ENCODE results near the gene C7. TPM values are rescaled to one million over a fixed set of nuclear protein-coding genes. Genes with fewer than 3 reads are reported as not detected.

C7 gene
- total and polyA plus RNA-seq, 4 donors, result 16.0 to 412 (median 177) TPM

- H3K4me1 ChIP-seq (ENCODE audit: control insufficient read depth in 1 of 2, insufficient read depth in 2 of 2, low read length in 2 of 2), result no peaks in the 10 kb centered on the region
- no peaks in the 10 kb centered on the region for H3K27me3 ChIP-seq (ENCODE audit: control insufficient read depth in 1 of 2, insufficient read depth in 2 of 2, low read length in 1 of 2)
- DNase-seq (no peak), ATAC-seq (ENCODE audit: low FRiP score) (no peak)
- no peaks in the 10 kb centered on the region for H3K36me3 ChIP-seq (ENCODE audit: control insufficient read depth in 1 of 2, insufficient read depth in 2 of 2, low read length in 1 of 2)
- WGBS, 2 donors, result 19 to 21% methylated on average over 3 of the region's 3 CpGs
- no peak overlapping the region for H3K27ac ChIP-seq (ENCODE audit: low read depth in 1 of 2, low read length in 2 of 2)
- no peak overlapping the region for H3K4me3 ChIP-seq (ENCODE audit: low read length in 2 of 2)
- no peaks in the 10 kb centered on the region for H3K9me3 ChIP-seq (ENCODE audit: control insufficient read depth, low read length)
- intact Hi-C loops (cut with DNase I), result no loop called here
These were observed 67.5 kb downstream of the C7 start for GRCh38 chr5:40976836-40977235.

GRCh38 chr5:40981420-40981819, 72.1 kb downstream of the C7 start:
- Histone ChIP-seq H3K4me3 (ENCODE audit: low read length in 2 of 2) (no peak overlapping the region), H3K36me3 (ENCODE audit: control insufficient read depth in 1 of 2, insufficient read depth in 2 of 2, low read length in 1 of 2) (no peaks in the 10 kb centered on the region), H3K4me1 (ENCODE audit: control insufficient read depth in 1 of 2, insufficient read depth in 2 of 2, low read length in 2 of 2) (no peaks in the 10 kb centered on the region), H3K27ac (ENCODE audit: low read depth in 1 of 2, low read length in 2 of 2) (no peak overlapping the region), H3K27me3 (ENCODE audit: control insufficient read depth in 1 of 2, insufficient read depth in 2 of 2, low read length in 1 of 2) (no peaks in the 10 kb centered on the region), H3K9me3 (ENCODE audit: control insufficient read depth, low read length) (peaks cover 2% of the 10 kb centered on the region)
- intact Hi-C loops (cut with DNase I), result no loop called here
- ATAC-seq (ENCODE audit: low FRiP score) (no peak), DNase-seq (no peak)
- WGBS, 2 donors, result 87 to 89% methylated on average over 9 of the region's 9 CpGs

- Histone ChIP-seq H3K4me1 (ENCODE audit: control insufficient read depth in 1 of 2, insufficient read depth in 2 of 2, low read length in 2 of 2) (no peaks in the 10 kb centered on the region), H3K36me3 (ENCODE audit: control insufficient read depth in 1 of 2, insufficient read depth in 2 of 2, low read length in 1 of 2) (no peaks in the 10 kb centered on the region), H3K9me3 (ENCODE audit: control insufficient read depth, low read length) (peaks cover 2% of the 10 kb centered on the region), H3K27ac (ENCODE audit: low read depth in 1 of 2, low read length in 2 of 2) (no peak overlapping the region), H3K4me3 (ENCODE audit: low read length in 2 of 2) (no peak overlapping the region), H3K27me3 (ENCODE audit: control insufficient read depth in 1 of 2, insufficient read depth in 2 of 2, low read length in 1 of 2) (no peaks in the 10 kb centered on the region)
- 84 to 89% methylated on average over 3 of the region's 3 CpGs for WGBS, 2 donors
- ATAC-seq (ENCODE audit: low FRiP score) (no peak), DNase-seq (no peak)
- intact Hi-C loops (cut with DNase I), result no loop called here
These were observed 74.5 kb downstream of the C7 start for GRCh38 chr5:40983781-40984180.

- ATAC-seq (ENCODE audit: low FRiP score), result no peak
- WGBS, 2 donors, result 85 to 90% methylated on average over 3 of the region's 3 CpGs
- no peaks in the 10 kb centered on the region for H3K4me1 ChIP-seq (ENCODE audit: control insufficient read depth in 1 of 2, insufficient read depth in 2 of 2, low read length in 2 of 2)
These were observed 75.6 kb downstream of the C7 start for GRCh38 chr5:40984884-40985283.

GRCh38 chr5:40985501-40985900, 76.2 kb downstream of the C7 start:
- Histone ChIP-seq H3K36me3 (ENCODE audit: control insufficient read depth in 1 of 2, insufficient read depth in 2 of 2, low read length in 1 of 2) (no peaks in the 10 kb centered on the region), H3K4me1 (ENCODE audit: control insufficient read depth in 1 of 2, insufficient read depth in 2 of 2, low read length in 2 of 2) (peaks cover 2 to 4% of the 10 kb centered on the region in 2 donors), H3K27me3 (ENCODE audit: control insufficient read depth in 1 of 2, insufficient read depth in 2 of 2, low read length in 1 of 2) (no peaks in the 10 kb centered on the region), H3K4me3 (ENCODE audit: low read length in 2 of 2) (no peak overlapping the region), H3K27ac (ENCODE audit: low read depth in 1 of 2, low read length in 2 of 2) (no peak overlapping the region), H3K9me3 (ENCODE audit: control insufficient read depth, low read length) (peaks cover 2% of the 10 kb centered on the region)
- ATAC-seq (ENCODE audit: low FRiP score), result no peak
- 28 to 62% methylated on average over 4 of the region's 4 CpGs for WGBS, 2 donors
- intact Hi-C loops (cut with DNase I), result no loop called here
- DNase-seq, result no peak

More at GRCh38 chr5:40984884-40985283, 75.6 kb downstream of the C7 start:
- Histone ChIP-seq H3K27ac (ENCODE audit: low read depth in 1 of 2, low read length in 2 of 2) (no peak overlapping the region), H3K9me3 (ENCODE audit: control insufficient read depth, low read length) (peaks cover 2% of the 10 kb centered on the region), H3K4me3 (ENCODE audit: low read length in 2 of 2) (no peak overlapping the region), H3K36me3 (ENCODE audit: control insufficient read depth in 1 of 2, insufficient read depth in 2 of 2, low read length in 1 of 2) (no peaks in the 10 kb centered on the region), H3K27me3 (ENCODE audit: control insufficient read depth in 1 of 2, insufficient read depth in 2 of 2, low read length in 1 of 2) (no peaks in the 10 kb centered on the region)
- intact Hi-C loops (cut with DNase I), result no loop called here
- DNase-seq, result no peak

- WGBS, 2 donors, result 85 to 91% methylated on average over 3 of the region's 3 CpGs
- Histone ChIP-seq H3K9me3 (ENCODE audit: control insufficient read depth, low read length) (peaks cover 2% of the 10 kb centered on the region), H3K4me1 (ENCODE audit: control insufficient read depth in 1 of 2, insufficient read depth in 2 of 2, low read length in 2 of 2) (peaks cover 3 to 5% of the 10 kb centered on the region in 2 donors), H3K27ac (ENCODE audit: low read depth in 1 of 2, low read length in 2 of 2) (no peak overlapping the region), H3K36me3 (ENCODE audit: control insufficient read depth in 1 of 2, insufficient read depth in 2 of 2, low read length in 1 of 2) (no peaks in the 10 kb centered on the region), H3K4me3 (ENCODE audit: low read length in 2 of 2) (no peak overlapping the region), H3K27me3 (ENCODE audit: control insufficient read depth in 1 of 2, insufficient read depth in 2 of 2, low read length in 1 of 2) (no peaks in the 10 kb centered on the region)
- DNase-seq (no peak), ATAC-seq (ENCODE audit: low FRiP score) (no peak)
- intact Hi-C loops (cut with DNase I), result no loop called here
These were observed 77.4 kb downstream of the C7 start for GRCh38 chr5:40986666-40987065.

- no peaks in the 10 kb centered on the region for H3K36me3 ChIP-seq (ENCODE audit: control insufficient read depth in 1 of 2, insufficient read depth in 2 of 2, low read length in 1 of 2)
- peaks cover 2% of the 10 kb centered on the region for H3K9me3 ChIP-seq (ENCODE audit: control insufficient read depth, low read length)
- H3K4me3 ChIP-seq (ENCODE audit: low read length in 2 of 2), result no peak overlapping the region
- no peak overlapping the region for H3K27ac ChIP-seq (ENCODE audit: low read depth in 1 of 2, low read length in 2 of 2)
- DNase-seq, result no peak
- intact Hi-C loops (cut with DNase I), result no loop called here
- ATAC-seq (ENCODE audit: low FRiP score), result no peak
- peaks cover 6 to 10% of the 10 kb centered on the region in 2 donors for H3K4me1 ChIP-seq (ENCODE audit: control insufficient read depth in 1 of 2, insufficient read depth in 2 of 2, low read length in 2 of 2)
- H3K27me3 ChIP-seq (ENCODE audit: control insufficient read depth in 1 of 2, insufficient read depth in 2 of 2, low read length in 1 of 2), result no peaks in the 10 kb centered on the region
These were observed 78.1 kb downstream of the C7 start for GRCh38 chr5:40987349-40987748.

- DNase-seq (no peak), ATAC-seq (ENCODE audit: low FRiP score) (no peak)
- WGBS, 2 donors, result 92% methylated on average over 8 of the region's 8 CpGs
- intact Hi-C loops (cut with DNase I), result no loop called here
- Histone ChIP-seq H3K36me3 (ENCODE audit: control insufficient read depth in 1 of 2, insufficient read depth in 2 of 2, low read length in 1 of 2) (no peaks in the 10 kb centered on the region), H3K27me3 (ENCODE audit: control insufficient read depth in 1 of 2, insufficient read depth in 2 of 2, low read length in 1 of 2) (no peaks in the 10 kb centered on the region), H3K27ac (ENCODE audit: low read depth in 1 of 2, low read length in 2 of 2) (no peak overlapping the region), H3K4me1 (ENCODE audit: control insufficient read depth in 1 of 2, insufficient read depth in 2 of 2, low read length in 2 of 2) (peaks cover 6 to 10% of the 10 kb centered on the region in 2 donors), H3K4me3 (ENCODE audit: low read length in 2 of 2) (no peak overlapping the region), H3K9me3 (ENCODE audit: control insufficient read depth, low read length) (no peaks in the 10 kb centered on the region)
These were observed 79.6 kb downstream of the C7 start for GRCh38 chr5:40988746-40989510.
